ENCODE measurements around the gene CATSPERE. TPM values are rescaled to one million over a fixed set of nuclear protein-coding genes. Genes with fewer than 3 reads are reported as not detected.

Gene CATSPERE
- total and polyA plus RNA-seq, 9 of the 15 experiments (the other 6 are each of a cell fraction or from before 2014, with no cell fraction given), result 0.06 to 0.16 (median 0.09) TPM; not detected in 3

DNA sequence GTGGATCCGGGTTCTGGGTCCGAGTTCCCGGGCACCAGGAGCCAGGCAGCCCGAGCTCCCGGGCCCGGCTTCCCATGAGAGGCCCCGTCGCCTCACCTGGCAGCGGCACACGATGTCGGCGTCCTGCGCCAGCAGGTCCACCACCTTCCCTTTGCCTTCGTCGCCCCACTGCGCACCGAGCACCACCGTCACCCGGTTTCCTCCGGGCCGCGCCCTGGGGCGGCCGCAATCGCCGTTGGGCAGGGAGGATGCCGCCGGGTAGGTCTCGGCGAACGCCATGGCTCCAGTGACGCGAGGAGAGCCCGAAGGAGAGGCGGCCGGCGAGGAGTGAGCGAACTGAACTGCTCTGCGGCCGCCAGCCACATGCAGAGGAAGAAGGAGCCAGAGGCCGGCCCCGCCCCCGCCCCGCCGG, 9.5 kb upstream of the CATSPERE start, which contains the start of gene ADSS2 (continued):
- TF ChIP-seq TAF7 (tag; IDR thresholded peaks at IDR 0.05) (peak; percentile 89), TAF1 (IDR thresholded peaks at IDR 0.05; ENCODE audit: control insufficient read depth, extremely low read depth, insufficient read depth, low read length, severe bottlenecking) (peak; percentile 87), ZSCAN32 (CRISPR knock-in tag; IDR thresholded peaks at IDR 0.05) (0 out of 2 replicates have a peak, but pooled peaks have one; percentile 19), ZNF57 (CRISPR knock-in tag; IDR thresholded peaks at IDR 0.05) (0 out of 2 replicates have a peak, but pooled peaks have one; percentile 51), EP400 (IDR thresholded peaks at IDR 0.05) (peak; percentile 80; the same call in 1 of the 2 replicates), TOE1 (IDR thresholded peaks at IDR 0.05; ENCODE audit: borderline replicate concordance) (no peak), TOE1 (CRISPR knock-in tag; IDR thresholded peaks at IDR 0.05; ENCODE audit: borderline replicate concordance, low read depth) (peak; percentile 75; the same call in 1 of the 2 replicates), CHD1 (IDR thresholded peaks at IDR 0.05; ENCODE audit: low read length) (peak; percentile 53)
- TF ChIP-seq, protein P1, sequence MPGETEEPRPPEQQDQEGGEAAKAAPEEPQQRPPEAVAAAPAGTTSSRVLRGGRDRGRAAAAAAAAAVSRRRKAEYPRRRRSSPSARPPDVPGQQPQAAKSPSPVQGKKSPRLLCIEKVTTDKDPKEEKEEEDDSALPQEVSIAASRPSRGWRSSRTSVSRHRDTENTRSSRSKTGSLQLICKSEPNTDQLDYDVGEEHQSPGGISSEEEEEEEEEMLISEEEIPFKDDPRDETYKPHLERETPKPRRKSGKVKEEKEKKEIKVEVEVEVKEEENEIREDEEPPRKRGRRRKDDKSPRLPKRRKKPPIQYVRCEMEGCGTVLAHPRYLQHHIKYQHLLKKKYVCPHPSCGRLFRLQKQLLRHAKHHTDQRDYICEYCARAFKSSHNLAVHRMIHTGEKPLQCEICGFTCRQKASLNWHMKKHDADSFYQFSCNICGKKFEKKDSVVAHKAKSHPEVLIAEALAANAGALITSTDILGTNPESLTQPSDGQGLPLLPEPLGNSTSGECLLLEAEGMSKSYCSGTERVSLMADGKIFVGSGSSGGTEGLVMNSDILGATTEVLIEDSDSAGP (CRISPR knock-in tag; IDR thresholded peaks at IDR 0.05), result no peak
- TF ChIP-seq, protein P2, sequence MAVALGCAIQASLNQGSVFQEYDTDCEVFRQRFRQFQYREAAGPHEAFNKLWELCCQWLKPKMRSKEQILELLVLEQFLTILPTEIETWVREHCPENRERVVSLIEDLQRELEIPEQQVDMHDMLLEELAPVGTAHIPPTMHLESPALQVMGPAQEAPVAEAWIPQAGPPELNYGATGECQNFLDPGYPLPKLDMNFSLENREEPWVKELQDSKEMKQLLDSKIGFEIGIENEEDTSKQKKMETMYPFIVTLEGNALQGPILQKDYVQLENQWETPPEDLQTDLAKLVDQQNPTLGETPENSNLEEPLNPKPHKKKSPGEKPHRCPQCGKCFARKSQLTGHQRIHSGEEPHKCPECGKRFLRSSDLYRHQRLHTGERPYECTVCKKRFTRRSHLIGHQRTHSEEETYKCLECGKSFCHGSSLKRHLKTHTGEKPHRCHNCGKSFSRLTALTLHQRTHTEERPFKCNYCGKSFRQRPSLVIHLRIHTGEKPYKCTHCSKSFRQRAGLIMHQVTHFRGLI (CRISPR knock-in tag; IDR thresholded peaks at IDR 0.05), result no peak
- TF ChIP-seq, protein P3, sequence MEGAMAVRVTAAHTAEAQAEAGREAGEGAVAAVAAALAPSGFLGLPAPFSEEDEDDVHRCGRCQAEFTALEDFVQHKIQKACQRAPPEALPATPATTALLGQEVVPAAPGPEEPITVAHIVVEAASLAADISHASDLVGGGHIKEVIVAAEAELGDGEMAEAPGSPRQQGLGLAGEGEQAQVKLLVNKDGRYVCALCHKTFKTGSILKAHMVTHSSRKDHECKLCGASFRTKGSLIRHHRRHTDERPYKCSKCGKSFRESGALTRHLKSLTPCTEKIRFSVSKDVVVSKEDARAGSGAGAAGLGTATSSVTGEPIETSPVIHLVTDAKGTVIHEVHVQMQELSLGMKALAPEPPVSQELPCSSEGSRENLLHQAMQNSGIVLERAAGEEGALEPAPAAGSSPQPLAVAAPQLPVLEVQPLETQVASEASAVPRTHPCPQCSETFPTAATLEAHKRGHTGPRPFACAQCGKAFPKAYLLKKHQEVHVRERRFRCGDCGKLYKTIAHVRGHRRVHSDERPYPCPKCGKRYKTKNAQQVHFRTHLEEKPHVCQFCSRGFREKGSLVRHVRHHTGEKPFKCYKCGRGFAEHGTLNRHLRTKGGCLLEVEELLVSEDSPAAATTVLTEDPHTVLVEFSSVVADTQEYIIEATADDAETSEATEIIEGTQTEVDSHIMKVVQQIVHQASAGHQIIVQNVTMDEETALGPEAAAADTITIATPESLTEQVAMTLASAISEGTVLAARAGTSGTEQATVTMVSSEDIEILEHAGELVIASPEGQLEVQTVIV (CRISPR knock-in tag; IDR thresholded peaks at IDR 0.05; ENCODE audit: borderline replicate concordance), result no peak
- TF ChIP-seq, protein P4, sequence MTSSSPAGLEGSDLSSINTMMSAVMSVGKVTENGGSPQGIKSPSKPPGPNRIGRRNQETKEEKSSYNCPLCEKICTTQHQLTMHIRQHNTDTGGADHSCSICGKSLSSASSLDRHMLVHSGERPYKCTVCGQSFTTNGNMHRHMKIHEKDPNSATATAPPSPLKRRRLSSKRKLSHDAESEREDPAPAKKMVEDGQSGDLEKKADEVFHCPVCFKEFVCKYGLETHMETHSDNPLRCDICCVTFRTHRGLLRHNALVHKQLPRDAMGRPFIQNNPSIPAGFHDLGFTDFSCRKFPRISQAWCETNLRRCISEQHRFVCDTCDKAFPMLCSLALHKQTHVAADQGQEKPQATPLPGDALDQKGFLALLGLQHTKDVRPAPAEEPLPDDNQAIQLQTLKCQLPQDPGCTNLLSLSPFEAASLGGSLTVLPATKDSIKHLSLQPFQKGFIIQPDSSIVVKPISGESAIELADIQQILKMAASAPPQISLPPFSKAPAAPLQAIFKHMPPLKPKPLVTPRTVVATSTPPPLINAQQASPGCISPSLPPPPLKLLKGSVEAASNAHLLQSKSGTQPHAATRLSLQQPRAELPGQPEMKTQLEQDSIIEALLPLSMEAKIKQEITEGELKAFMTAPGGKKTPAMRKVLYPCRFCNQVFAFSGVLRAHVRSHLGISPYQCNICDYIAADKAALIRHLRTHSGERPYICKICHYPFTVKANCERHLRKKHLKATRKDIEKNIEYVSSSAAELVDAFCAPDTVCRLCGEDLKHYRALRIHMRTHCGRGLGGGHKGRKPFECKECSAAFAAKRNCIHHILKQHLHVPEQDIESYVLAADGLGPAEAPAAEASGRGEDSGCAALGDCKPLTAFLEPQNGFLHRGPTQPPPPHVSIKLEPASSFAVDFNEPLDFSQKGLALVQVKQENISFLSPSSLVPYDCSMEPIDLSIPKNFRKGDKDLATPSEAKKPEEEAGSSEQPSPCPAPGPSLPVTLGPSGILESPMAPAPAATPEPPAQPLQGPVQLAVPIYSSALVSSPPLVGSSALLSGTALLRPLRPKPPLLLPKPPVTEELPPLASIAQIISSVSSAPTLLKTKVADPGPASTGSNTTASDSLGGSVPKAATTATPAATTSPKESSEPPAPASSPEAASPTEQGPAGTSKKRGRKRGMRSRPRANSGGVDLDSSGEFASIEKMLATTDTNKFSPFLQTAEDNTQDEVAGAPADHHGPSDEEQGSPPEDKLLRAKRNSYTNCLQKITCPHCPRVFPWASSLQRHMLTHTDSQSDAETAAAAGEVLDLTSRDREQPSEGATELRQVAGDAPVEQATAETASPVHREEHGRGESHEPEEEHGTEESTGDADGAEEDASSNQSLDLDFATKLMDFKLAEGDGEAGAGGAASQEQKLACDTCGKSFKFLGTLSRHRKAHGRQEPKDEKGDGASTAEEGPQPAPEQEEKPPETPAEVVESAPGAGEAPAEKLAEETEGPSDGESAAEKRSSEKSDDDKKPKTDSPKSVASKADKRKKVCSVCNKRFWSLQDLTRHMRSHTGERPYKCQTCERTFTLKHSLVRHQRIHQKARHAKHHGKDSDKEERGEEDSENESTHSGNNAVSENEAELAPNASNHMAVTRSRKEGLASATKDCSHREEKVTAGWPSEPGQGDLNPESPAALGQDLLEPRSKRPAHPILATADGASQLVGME (CRISPR knock-in tag; IDR thresholded peaks at IDR 0.05), result 0 out of 2 replicates have a peak, but pooled peaks have one; percentile 60
- TF ChIP-seq, protein P5, sequence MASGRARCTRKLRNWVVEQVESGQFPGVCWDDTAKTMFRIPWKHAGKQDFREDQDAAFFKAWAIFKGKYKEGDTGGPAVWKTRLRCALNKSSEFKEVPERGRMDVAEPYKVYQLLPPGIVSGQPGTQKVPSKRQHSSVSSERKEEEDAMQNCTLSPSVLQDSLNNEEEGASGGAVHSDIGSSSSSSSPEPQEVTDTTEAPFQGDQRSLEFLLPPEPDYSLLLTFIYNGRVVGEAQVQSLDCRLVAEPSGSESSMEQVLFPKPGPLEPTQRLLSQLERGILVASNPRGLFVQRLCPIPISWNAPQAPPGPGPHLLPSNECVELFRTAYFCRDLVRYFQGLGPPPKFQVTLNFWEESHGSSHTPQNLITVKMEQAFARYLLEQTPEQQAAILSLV (tag; IDR thresholded peaks at IDR 0.05), result no peak
